HepG2 (cell line): ENCODE results near the gene CUL9. TPM values are rescaled to one million over a fixed set of nuclear protein-coding genes. Genes with fewer than 3 reads are reported as not detected.

Source experiments
- ATAC-seq: fragments of 200-7000 bp; cut with Tn5 transposase; 3 replicates; pipeline ENCODE4 v1.9.1; 2020; ENCODE audit warnings: mild to moderate bottlenecking, moderate library complexity
- BruUV-seq: library from RNA; stranded (reverse); fragments of 400-500 nt; replicated peaks from 2 replicates; lab custom pipeline; 2021; lab: Mats Ljungman, UMichigan
- CTCF ChIA-PET: fragments of 300-600 bp; formaldehyde crosslinking; extraction: SDS; loops from one replicate; lab custom pipeline; 2021; ENCODE audit warnings: low total read pairs, inconsistent platforms, low intra/inter-chr PET ratio; lab: Yijun Ruan, JAX
- POLR2A ChIA-PET: fragments of 350-600 bp; sonication (Branson Sonifier 250); formaldehyde crosslinking; loops from one replicate; lab custom pipeline; 2020; ENCODE audit warnings: antibody characterized with exemption, inconsistent platforms; lab: Yijun Ruan, JAX
- DNase-seq: peaks from one replicate; pipeline ENCODE4 v3.0.0-alpha.2; 2015; ENCODE audit warnings: low spot score
- FAIRE-seq: peaks from 3 replicates; lab custom pipeline; 2011; peaks lifted over from hg19 to GRCh38; lab: Jason Lieb, UNC
- H2AFZ ChIP-seq: one replicate; pipeline ENCODE4 v1.6.1; 2011; ENCODE audit warnings: low read length, inconsistent platforms
- H3K27ac ChIP-seq: fragments of 300-600 bp; 3 replicates; pipeline ENCODE4 v1.8.0; 2011; ENCODE audit warnings: mixed run types, mild to moderate bottlenecking, mixed read lengths, low read length, inconsistent platforms; ENCODE audit not compliant: insufficient read depth; ENCODE audit errors: extremely low read length
- H3K27me3 ChIP-seq, 2 experiments: fragments of 200-600 bp in 1 of 2; 2 replicates in 1 of 2; 3 replicates in 1 of 2; pipeline versions ENCODE4 v1.6.0 to v1.8.0; 2011; ENCODE audit warnings: low read length in 2 of 2, mild to moderate bottlenecking in 2 of 2, moderate library complexity in 2 of 2, inconsistent platforms in 1 of 2; ENCODE audit not compliant: insufficient read depth in 2 of 2, control insufficient read depth in 1 of 2
- H3K36me3 ChIP-seq, 2 experiments: fragments of 200-600 bp in 1 of 2; replicated peaks in 1 of 2; 2 replicates in 1 of 2; 3 replicates in 1 of 2; pipeline versions ENCODE4 v1.5.1 to v1.8.0; 2011; ENCODE audit warnings: low read length in 2 of 2, inconsistent platforms in 1 of 2; ENCODE audit not compliant: insufficient read depth in 2 of 2, control insufficient read depth in 1 of 2
- H3K4me1 ChIP-seq: 2 replicates; pipeline ENCODE4 v1.5.1; 2012; ENCODE audit warnings: low read length, inconsistent platforms; ENCODE audit not compliant: insufficient read depth
- H3K4me2 ChIP-seq: 2 replicates; pipeline ENCODE4 v1.6.0; 2011; ENCODE audit warnings: low read depth, low read length, inconsistent platforms
- H3K4me3 ChIP-seq, 3 experiments: fragments of 200-600 bp in 1 of 3; sonication (generic), shearing (Covaris generic) in 1 of 3; replicated peaks in 1 of 3; 2 replicates each; pipeline ENCODE4 v1.5.1; 2011 to 2016; ENCODE audit warnings: low read length in 3 of 3, inconsistent platforms in 2 of 3, low read depth in 2 of 3, mild to moderate bottlenecking in 2 of 3, control low read depth in 1 of 3, mixed read lengths in 1 of 3; ENCODE audit not compliant: insufficient read depth in 1 of 3
- H3K79me2 ChIP-seq: one replicate; pipeline ENCODE4 v1.6.1; 2011; ENCODE audit warnings: low read length, inconsistent platforms; ENCODE audit not compliant: insufficient read depth
- H3K9ac ChIP-seq: 2 replicates; pipeline ENCODE4 v1.6.0; 2011; ENCODE audit warnings: mild to moderate bottlenecking, low read depth, low read length, inconsistent platforms; ENCODE audit not compliant: insufficient read depth
- H3K9me3 ChIP-seq: 2 replicates; pipeline ENCODE4 v1.5.1; 2012; ENCODE audit warnings: mild to moderate bottlenecking, low read length
- H4K20me1 ChIP-seq: 2 replicates; pipeline ENCODE4 v1.6.0; 2011; ENCODE audit warnings: inconsistent platforms, mild to moderate bottlenecking, low read length, moderate library complexity; ENCODE audit not compliant: insufficient read depth
- ELK4 ChIP-seq: sonication (generic); formaldehyde crosslinking; IDR thresholded peaks from 2 replicates; pipeline ENCODE4 v1.9.0; 2021; ENCODE audit warnings: missing genetic modification reagents, borderline replicate concordance
- MATR3 ChIP-seq: sonication (generic); formaldehyde crosslinking; IDR thresholded peaks from 2 replicates; pipeline ENCODE4 v1.4.0; 2020; ENCODE audit warnings: missing genetic modification reagents
- MEIS1 ChIP-seq: sonication (generic); formaldehyde crosslinking; IDR thresholded peaks from 2 replicates; pipeline ENCODE4 v1.9.0; 2021; ENCODE audit warnings: mild to moderate bottlenecking, missing genetic modification reagents, moderate library complexity, borderline replicate concordance
- MEIS2 ChIP-seq: sonication (generic); formaldehyde crosslinking; IDR thresholded peaks from 2 replicates; pipeline ENCODE4 v1.9.0; 2021; ENCODE audit warnings: mild to moderate bottlenecking, missing genetic modification reagents
- TERF1 ChIP-seq: sonication (generic); formaldehyde crosslinking; IDR thresholded peaks from 2 replicates; pipeline ENCODE4 v1.8.0; 2022; ENCODE audit warnings: mild to moderate bottlenecking, missing genetic modification reagents, moderate library complexity
- ZNF101 ChIP-seq: sonication (generic); formaldehyde crosslinking; IDR thresholded peaks from 2 replicates; pipeline ENCODE4 v1.4.0; 2020; ENCODE audit warnings: mild to moderate bottlenecking, low read depth, missing genetic modification reagents, borderline replicate concordance
- ZNF207 ChIP-seq: fragments of 450-650 bp; IDR thresholded peaks from 2 replicates; pipeline ENCODE4 v1.6.1; 2016; ENCODE audit warnings: antibody characterized with exemption, borderline replicate concordance
- ZNF232 ChIP-seq: sonication (generic); formaldehyde crosslinking; IDR thresholded peaks from 2 replicates; pipeline ENCODE4 v1.4.0; 2020; ENCODE audit warnings: missing genetic modification reagents, borderline replicate concordance
- ZNF550 ChIP-seq: sonication (generic); formaldehyde crosslinking; IDR thresholded peaks from 2 replicates; pipeline ENCODE4 v1.4.0; 2020; ENCODE audit warnings: mild to moderate bottlenecking, missing genetic modification reagents, borderline replicate concordance
- ZNF569 ChIP-seq: sonication (generic); formaldehyde crosslinking; IDR thresholded peaks from 2 replicates; pipeline ENCODE4 v1.5.0; 2020; ENCODE audit warnings: mild to moderate bottlenecking, missing genetic modification reagents, moderate library complexity, borderline replicate concordance
- ZNF792 ChIP-seq: IDR thresholded peaks from 2 replicates; pipeline ENCODE4 v1.6.1; 2016
- WGBS: methylation state at CpG from one replicate; pipeline ENCODE4 v1.1.6; 2017; ENCODE audit warnings: low lambda C conversion rate; 5-methylcytosine and 5-hydroxymethylcytosine counted together
- in situ Hi-C: cut with HindIII; loops from 2 replicates; pipeline ENCODE4 v1.10.0; 2017; ENCODE audit warnings: low pct_unique_long_range_greater_than_20kb; ENCODE audit not compliant: extremely low pct_ligation_motif_present
- intact Hi-C: fragments of 100-400 bp; cut with micrococcal nuclease; formaldehyde crosslinking; loops from one replicate; pipeline ENCODE4 v1.10.0; 2022; ENCODE audit not compliant: unreplicated experiment
- polyA plus RNA-seq, 8 experiments: library from polyadenylated mRNA; depleted of rRNA in 3 of 8; stranded (reverse) in 7 of 8; unstranded in 1 of 8; fragments of >200 nt; fragmentation: Illumina TruSeq in 4 of 8; extraction: Trizol in 4 of 8; gene quantifications; 2 replicates each; pipeline versions ENCODE4 v1.2.1 to v1.2.3, GENCODE V29; 2011 to 2016; ENCODE audit warnings: low read depth in 4 of 8, missing spikeins in 1 of 8, mixed read lengths in 1 of 8; ENCODE audit not compliant: insufficient read depth in 1 of 8
- total RNA-seq, 5 experiments: library from RNA; depleted of rRNA; stranded (reverse); fragments of >200 nt; fragmentation: Illumina TruSeq; extraction: Trizol; gene quantifications; 2 replicates each; pipeline ENCODE4 v1.2.3, GENCODE V29; 2016; ENCODE audit warnings: low read depth in 1 of 5
- TF ChIP-seq, protein P1 (sequence below): sonication (generic); formaldehyde crosslinking; IDR thresholded peaks from 2 replicates; pipeline ENCODE4 v1.4.0; 2020; ENCODE audit warnings: missing genetic modification reagents, mild to moderate bottlenecking, borderline replicate concordance
- TF ChIP-seq, protein P2 (sequence below): sonication (generic); formaldehyde crosslinking; IDR thresholded peaks from 2 replicates; pipeline ENCODE4 v1.4.0; 2020; ENCODE audit warnings: missing genetic modification reagents

CUL9 gene
- total and polyA plus RNA-seq, 2 of the 13 experiments (the other 11 are each of a cell fraction or from before 2014, with no cell fraction given): 11.4 to 13.7 TPM

- no peak for TF ChIP-seq ELK4
- no peak for TF ChIP-seq MATR3 (CRISPR knock-in tag)
- TF ChIP-seq ZNF207: no peak
- TF ChIP-seq, all 625 proteins: peak for 0
Measured at GRCh38 chr6:43253401-43253800, 71.4 kb downstream of the CUL9 start (continued).

- H3K9me3 ChIP-seq: no peaks in the 10 kb centered on the region
- POLR2A ChIA-PET: no interaction called here
- TF ChIP-seq, protein P1, sequence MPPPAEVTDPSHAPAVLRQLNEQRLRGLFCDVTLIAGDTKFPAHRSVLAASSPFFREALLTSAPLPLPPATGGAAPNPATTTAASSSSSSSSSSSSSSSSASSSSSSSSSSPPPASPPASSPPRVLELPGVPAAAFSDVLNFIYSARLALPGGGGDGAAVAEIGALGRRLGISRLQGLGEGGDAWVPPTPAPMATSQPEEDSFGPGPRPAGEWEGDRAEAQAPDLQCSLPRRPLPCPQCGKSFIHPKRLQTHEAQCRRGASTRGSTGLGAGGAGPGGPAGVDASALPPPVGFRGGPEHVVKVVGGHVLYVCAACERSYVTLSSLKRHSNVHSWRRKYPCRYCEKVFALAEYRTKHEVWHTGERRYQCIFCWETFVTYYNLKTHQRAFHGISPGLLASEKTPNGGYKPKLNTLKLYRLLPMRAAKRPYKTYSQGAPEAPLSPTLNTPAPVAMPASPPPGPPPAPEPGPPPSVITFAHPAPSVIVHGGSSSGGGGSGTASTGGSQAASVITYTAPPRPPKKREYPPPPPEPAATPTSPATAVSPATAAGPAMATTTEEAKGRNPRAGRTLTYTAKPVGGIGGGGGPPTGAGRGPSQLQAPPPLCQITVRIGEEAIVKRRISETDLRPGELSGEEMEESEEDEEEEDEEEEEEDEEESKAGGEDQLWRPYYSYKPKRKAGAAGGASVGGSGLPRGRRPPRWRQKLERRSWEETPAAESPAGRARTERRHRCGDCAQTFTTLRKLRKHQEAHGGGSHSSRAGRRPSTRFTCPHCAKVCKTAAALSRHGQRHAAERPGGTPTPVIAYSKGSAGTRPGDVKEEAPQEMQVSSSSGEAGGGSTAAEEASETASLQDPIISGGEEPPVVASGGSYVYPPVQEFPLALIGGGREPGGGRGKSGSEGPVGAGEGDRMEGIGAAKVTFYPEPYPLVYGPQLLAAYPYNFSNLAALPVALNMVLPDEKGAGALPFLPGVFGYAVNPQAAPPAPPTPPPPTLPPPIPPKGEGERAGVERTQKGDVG (CRISPR knock-in tag): 0 out of 2 replicates have a peak, but pooled peaks have one; percentile 18
- TF ChIP-seq MEIS2 (CRISPR knock-in tag): no peak
- TF ChIP-seq ZNF792 (CRISPR knock-in tag): no peak
- TF ChIP-seq ZNF101: no peak
- TF ChIP-seq ZNF232 (CRISPR knock-in tag): no peak
- no peak for TF ChIP-seq TERF1 (CRISPR knock-in tag)
- no peak for TF ChIP-seq ZNF550 (CRISPR knock-in tag)
- TF ChIP-seq ZNF569 (CRISPR knock-in tag): no peak
- TF ChIP-seq, protein P2, sequence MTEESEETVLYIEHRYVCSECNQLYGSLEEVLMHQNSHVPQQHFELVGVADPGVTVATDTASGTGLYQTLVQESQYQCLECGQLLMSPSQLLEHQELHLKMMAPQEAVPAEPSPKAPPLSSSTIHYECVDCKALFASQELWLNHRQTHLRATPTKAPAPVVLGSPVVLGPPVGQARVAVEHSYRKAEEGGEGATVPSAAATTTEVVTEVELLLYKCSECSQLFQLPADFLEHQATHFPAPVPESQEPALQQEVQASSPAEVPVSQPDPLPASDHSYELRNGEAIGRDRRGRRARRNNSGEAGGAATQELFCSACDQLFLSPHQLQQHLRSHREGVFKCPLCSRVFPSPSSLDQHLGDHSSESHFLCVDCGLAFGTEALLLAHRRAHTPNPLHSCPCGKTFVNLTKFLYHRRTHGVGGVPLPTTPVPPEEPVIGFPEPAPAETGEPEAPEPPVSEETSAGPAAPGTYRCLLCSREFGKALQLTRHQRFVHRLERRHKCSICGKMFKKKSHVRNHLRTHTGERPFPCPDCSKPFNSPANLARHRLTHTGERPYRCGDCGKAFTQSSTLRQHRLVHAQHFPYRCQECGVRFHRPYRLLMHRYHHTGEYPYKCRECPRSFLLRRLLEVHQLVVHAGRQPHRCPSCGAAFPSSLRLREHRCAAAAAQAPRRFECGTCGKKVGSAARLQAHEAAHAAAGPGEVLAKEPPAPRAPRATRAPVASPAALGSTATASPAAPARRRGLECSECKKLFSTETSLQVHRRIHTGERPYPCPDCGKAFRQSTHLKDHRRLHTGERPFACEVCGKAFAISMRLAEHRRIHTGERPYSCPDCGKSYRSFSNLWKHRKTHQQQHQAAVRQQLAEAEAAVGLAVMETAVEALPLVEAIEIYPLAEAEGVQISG (CRISPR knock-in tag): no peak
- no peak for TF ChIP-seq MEIS1
Measured at GRCh38 chr6:43254138-43254817, 72.3 kb downstream of the CUL9 start.

More at GRCh38 chr6:43254138-43254817, 72.3 kb downstream of the CUL9 start:
- Histone ChIP-seq H3K4me2 (peak overlapping the region; percentile 32; the same call in 1 of the 2 replicates), H3K4me1 (peaks cover 42% of the 10 kb centered on the region), H3K27me3 (peaks cover 23 to 81% of the 10 kb centered on the region in 2 experiments), H4K20me1 (no peaks in the 10 kb centered on the region), H3K79me2 (no peaks in the 10 kb centered on the region), H3K4me3 (no peak overlapping the region), H3K27ac (no peak overlapping the region), H3K9ac (no peak overlapping the region), H3K36me3 (no peaks in the 10 kb centered on the region), H2AFZ (no peak overlapping the region)
- BruUV-seq: no TSS peak
- WGBS: 43% methylated on average over 8 of the region's 15 CpGs
- in situ Hi-C loops: no loop called here
- intact Hi-C loops: no loop called here
- FAIRE-seq (no peak), DNase-seq (no peak), ATAC-seq (peak; percentile 6; the same call in 2 of the 3 replicates)
- CTCF ChIA-PET: no interaction called here
